ENCODE measurements around the gene IZUMO1.
"Not testable (repeated sequence)": the region's sequence is repeated elsewhere in the genome, so short reads cannot be mapped to it uniquely, and the experiment has no call there.

The IZUMO1 gene

GRCh38 chr19:48713041-48713863 lies 33.5 kb downstream of the IZUMO1 start:
- no peak for DNase-seq (ENCODE audit: low read depth)

GRCh38 chr19:48711106-48711662 lies 35.5 kb downstream of the IZUMO1 start:
- DNase-seq (ENCODE audit: low read depth), result no peak

- no peak for DNase-seq (ENCODE audit: low read depth)
Observed at GRCh38 chr19:48708471-48708870, 38.2 kb downstream of the IZUMO1 start.

GRCh38 chr19:48705431-48705830 lies 41.3 kb downstream of the IZUMO1 start:
- no peak for DNase-seq (ENCODE audit: low read depth)

- DNase-seq (ENCODE audit: low read depth), result no peak
Observed at GRCh38 chr19:48703316-48703715, 43.4 kb downstream of the IZUMO1 start.

- DNase-seq (ENCODE audit: low read depth), result no peak
Observed at GRCh38 chr19:48702701-48703100, 44.0 kb downstream of the IZUMO1 start.

- DNase-seq (ENCODE audit: low read depth), result no peak
Observed at GRCh38 chr19:48698046-48698445, 48.7 kb downstream of the IZUMO1 start.

GRCh38 chr19:48696353-48697010 lies 50.2 kb downstream of the IZUMO1 start:
- no peak for DNase-seq (ENCODE audit: low read depth)

- DNase-seq (ENCODE audit: low read depth), result no peak
Observed at GRCh38 chr19:48695743-48696352, 50.9 kb downstream of the IZUMO1 start, which contains the start of gene FUT2. FUT2 (plus strand) TSS chr19:48695971; CDS start chr19:48702957, 6,986 bp downstream.

- not testable (repeated sequence) for DNase-seq (ENCODE audit: low read depth)
Observed at GRCh38 chr19:48693629-48694028, 53.1 kb downstream of the IZUMO1 start.
